K562 (cell line): ENCODE data around the gene MRAS.

Experiments
- EZH2 ChIP-seq: IDR thresholded peaks from 2 replicates; pipeline ENCODE4 v1.6.1; 2012; ENCODE audit warnings: low read depth, mild to moderate bottlenecking, inconsistent platforms, low read length, borderline replicate concordance
- MCM2 ChIP-seq: fragments of 450-650 bp; IDR thresholded peaks from 2 replicates; pipeline ENCODE4 v1.6.1; 2017; ENCODE audit warnings: low read depth, mild to moderate bottlenecking
- MEF2D ChIP-seq: conservative IDR thresholded peaks from 2 replicates; pipeline ENCODE4 v1.6.1; 2016; ENCODE audit warnings: low read depth, missing genetic modification characterization, missing compliant biosample characterization
- SMARCB1 ChIP-seq: IDR thresholded peaks from 2 replicates; pipeline ENCODE4 v1.6.1; 2011; ENCODE audit warnings: improper control_type of control experiment, low read depth; ENCODE audit not compliant: insufficient read length
- SNAPC5 ChIP-seq: fragments of 250-450 bp; sonication (Bioruptor Pico); IDR thresholded peaks from 2 replicates; pipeline ENCODE4 v1.8.0; 2021; ENCODE audit warnings: moderate library complexity, mild to moderate bottlenecking, inconsistent platforms
- TGIF2 ChIP-seq: sonication (generic); formaldehyde crosslinking; IDR thresholded peaks from 2 replicates; pipeline ENCODE4 v1.8.1; 2022; ENCODE audit warnings: mild to moderate bottlenecking, missing genetic modification reagents, moderate library complexity
- TF ChIP-seq, protein P1 (sequence below): IDR thresholded peaks from 2 replicates; pipeline ENCODE4 v1.6.1; 2011; ENCODE audit not compliant: insufficient read length; ENCODE audit errors: extremely low read depth
- TF ChIP-seq, protein P2 (sequence below): sonication (generic); formaldehyde crosslinking; IDR thresholded peaks from 2 replicates; pipeline ENCODE4 v1.8.0; 2022; ENCODE audit warnings: mild to moderate bottlenecking, missing genetic modification reagents

- TF ChIP-seq MEF2D (tag): no peak
- no peak for TF ChIP-seq SNAPC5 (CRISPR knock-in tag)
- no peak for TF ChIP-seq TGIF2
- no peak for TF ChIP-seq EZH2
- TF ChIP-seq, protein P1, sequence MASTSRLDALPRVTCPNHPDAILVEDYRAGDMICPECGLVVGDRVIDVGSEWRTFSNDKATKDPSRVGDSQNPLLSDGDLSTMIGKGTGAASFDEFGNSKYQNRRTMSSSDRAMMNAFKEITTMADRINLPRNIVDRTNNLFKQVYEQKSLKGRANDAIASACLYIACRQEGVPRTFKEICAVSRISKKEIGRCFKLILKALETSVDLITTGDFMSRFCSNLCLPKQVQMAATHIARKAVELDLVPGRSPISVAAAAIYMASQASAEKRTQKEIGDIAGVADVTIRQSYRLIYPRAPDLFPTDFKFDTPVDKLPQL: no peak
- no peak for TF ChIP-seq MCM2
- no peak for TF ChIP-seq SMARCB1
- TF ChIP-seq, protein P2, sequence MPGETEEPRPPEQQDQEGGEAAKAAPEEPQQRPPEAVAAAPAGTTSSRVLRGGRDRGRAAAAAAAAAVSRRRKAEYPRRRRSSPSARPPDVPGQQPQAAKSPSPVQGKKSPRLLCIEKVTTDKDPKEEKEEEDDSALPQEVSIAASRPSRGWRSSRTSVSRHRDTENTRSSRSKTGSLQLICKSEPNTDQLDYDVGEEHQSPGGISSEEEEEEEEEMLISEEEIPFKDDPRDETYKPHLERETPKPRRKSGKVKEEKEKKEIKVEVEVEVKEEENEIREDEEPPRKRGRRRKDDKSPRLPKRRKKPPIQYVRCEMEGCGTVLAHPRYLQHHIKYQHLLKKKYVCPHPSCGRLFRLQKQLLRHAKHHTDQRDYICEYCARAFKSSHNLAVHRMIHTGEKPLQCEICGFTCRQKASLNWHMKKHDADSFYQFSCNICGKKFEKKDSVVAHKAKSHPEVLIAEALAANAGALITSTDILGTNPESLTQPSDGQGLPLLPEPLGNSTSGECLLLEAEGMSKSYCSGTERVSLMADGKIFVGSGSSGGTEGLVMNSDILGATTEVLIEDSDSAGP (CRISPR knock-in tag): no peak
These were observed 6.0 kb downstream of the MRAS start for GRCh38 chr3:138354376-138354775.
